COLO668 (cell line): ENCODE measurements around the gene CPTP.
"Not testable (repeated sequence)": the region's sequence is repeated elsewhere in the genome, so short reads cannot be mapped to it uniquely, and the experiment has no call there.

Experiments used
- DNase-seq: peaks from one replicate; lab custom pipeline; 2025; ENCODE audit not compliant: unreplicated experiment; lab: John Stamatoyannopoulos, UW

CPTP gene

DNA sequence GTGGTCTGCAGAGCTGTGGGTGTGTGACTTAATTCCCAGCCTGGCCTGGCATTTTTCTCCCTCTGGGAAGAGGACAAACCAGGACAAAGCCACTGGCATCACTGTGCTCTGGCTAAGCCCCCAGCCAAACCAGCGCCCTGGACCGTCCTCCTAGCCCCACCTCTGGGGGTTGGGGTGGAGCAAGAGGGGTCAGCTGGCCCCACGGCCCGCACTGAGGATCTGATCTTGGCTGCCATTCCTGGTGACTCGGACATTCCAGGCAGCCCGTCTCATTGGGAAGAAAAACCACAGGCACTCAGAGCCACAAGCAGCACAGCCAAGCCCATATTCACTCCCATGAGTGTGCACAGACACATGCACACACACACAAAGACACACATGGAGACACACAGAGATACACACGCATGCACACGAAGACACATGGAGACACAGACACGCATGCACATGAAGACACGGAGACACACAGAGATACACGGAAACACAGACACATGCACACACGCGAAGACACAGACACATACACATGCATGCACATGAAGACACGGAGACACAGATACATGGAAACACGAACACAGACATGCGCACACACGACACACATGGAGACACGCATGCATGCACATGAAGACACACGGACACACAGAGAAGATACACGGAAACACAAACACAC is 36.0 kb downstream of the CPTP start:
- no peak for DNase-seq

DNA sequence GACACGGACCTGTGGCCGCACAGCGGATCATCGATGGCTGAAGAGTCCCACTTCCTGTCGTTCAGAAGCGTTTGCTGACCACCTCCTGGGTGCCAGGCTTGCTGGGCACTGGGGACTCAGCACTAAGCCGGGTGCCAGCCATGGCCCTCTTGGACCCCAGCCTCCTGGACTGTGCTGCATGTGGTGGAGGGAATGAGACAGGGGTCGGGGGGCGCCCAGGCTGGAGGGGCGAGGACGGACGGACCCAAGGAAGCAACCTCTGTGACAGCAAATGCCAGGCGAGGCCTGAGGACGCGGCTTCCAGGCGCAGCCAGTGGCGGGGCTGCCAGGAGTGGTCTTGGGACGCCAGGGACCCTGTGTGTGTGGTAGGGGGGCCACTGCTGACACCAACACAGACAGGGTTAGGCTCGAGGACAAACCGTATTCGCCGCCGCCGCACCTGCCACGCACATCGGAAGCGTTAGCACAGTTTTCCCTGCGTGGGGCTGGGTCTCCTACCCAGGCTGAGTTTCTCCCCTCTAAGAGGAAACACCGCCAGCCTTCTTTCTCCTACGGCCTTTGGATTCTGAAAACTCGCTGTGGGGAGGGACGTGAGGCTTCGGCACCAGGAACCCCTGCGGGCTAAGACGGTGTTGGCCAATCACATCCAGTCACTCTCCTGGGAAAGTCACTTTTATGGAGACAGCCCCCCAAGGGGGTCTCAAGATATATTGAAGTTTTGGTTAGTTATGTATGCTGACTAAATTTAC is 36.8 kb downstream of the CPTP start:
- DNase-seq: no peak

DNA sequence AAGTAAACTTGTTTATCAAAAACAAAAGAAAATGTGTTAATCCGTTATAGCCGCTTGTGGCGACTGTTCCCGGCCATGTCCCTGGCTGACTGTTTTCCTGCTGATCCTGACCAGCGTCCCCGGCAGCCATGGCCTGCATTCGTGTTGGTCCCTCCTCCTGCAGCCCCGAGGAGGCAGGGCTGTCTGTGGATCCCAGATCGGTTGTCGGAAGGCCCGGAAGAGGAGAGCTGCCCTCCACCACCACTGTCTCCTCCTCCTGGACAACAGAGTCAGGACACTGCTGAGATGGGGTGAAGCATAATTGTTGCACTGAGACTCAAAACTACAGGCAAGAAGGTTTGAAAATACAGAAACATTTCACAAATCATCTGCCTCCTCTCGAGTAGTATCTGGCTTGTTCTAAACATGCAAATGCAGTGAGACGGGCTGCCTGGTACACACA is 37.4 kb downstream of the CPTP start:
- no peak for DNase-seq

DNA sequence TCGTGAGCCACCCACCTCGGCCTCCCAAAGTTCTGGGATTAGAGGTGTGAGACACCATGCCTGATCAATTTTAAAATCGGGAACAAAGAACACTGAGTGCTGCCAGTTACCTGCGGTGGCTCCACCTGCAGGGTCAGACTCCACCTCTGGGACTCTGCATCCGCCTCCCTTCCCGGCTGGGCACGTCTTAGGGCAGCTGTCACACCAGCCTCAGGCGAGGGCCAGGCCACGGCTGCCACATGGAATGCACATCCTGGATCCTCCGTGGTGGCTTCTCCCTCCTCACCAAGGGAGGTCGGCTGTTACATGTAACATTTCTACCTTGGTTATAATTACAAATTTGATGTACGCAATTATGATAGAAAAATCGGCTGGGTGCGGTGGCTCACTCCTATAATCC is 39.7 kb downstream of the CPTP start:
- peak; percentile 86 for DNase-seq

DNA sequence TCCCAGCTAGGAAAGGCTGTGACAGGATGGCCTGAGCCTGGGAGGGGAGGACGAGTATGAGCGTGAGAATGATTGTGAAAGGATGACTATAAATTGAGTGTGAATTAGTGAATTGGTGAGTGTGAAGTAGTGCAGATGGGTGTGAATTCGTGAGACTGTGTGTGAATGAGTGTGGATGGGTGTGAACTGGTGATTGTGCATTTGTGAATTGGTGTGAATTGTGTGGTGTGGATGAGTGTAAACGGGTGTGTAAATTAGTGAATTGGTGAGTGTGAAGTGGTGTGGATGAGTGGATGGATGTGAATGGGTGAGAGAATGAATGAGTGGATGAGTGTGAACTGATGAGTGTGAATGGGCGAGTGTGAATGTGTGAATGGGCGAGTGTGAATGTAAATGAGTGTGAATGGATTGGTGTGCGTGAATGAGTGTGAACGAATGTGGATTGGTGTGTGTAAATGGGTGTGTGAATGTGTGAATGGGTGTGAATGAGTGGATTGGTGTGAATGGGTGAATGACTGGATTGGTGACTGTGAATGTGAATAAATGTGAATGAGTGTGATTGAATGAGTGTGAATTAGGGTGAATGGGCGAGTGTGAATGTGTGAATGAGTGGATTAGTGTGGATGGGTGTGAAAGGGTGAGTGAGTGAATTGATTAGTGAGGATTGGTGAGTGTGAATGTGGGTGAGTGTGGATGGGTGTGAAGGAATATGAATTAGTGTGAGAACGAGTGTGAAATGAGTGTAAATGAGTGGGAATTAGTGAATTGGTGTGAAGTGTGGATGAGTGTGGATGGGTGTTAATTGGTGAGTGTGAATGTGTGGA is 41.5 kb downstream of the CPTP start:
- DNase-seq: no peak

DNA sequence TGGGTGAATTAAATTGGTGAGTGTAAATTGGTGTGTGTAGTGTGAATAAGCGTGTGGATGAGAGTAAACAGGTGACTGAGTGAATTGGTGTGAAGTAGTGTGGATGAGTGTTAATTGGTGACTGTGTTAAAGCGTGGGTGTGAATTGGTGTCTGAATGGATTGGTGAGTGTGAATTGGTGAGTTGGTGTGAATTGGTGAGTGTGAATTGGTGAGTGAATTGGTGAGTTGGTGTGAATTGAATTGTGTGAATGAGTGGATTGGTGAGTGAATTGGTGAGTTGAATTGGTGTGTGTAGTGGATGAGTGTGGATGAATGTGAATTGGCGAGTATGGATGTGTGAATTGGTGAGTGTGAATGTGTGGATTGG is 42.1 kb downstream of the CPTP start:
- DNase-seq: no peak

DNA sequence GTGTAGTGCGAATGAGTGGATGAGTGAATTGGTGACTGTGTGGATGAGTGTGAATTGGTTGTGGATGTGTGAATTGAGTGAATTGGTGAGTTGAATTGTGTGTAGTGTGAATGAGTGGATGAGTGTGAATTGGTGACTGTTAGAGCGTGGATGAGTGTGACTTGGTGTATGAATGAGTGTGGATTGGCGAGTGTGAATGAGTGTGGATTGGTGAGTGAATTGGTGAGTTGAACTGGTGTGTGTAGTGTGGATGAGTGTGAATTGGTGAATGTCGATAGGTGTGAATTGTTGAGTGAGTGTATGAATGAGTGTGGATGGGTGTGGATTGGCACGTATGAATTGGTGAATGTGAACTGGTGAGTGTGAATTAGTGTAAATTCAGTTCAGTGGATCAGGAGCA is 42.7 kb downstream of the CPTP start:
- no peak for DNase-seq

DNA sequence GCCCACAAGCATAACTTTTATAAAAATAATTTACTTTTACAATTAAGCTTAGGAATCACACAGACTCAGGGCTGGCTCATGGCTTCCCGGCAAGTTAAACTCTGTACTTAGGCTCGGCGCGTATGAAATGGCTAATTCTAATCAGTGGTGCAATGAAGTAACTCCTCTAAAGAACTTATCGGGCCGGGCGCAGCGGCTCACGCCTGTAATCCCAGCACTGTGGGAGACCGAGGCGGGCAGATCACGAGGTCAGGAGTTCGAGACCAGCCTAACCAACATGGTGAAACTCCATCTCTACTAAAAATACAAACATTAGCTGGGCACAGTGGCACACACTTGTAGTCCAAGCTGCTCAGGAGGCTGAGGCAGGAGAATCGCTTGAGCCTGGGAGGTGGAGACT is 45.5 kb downstream of the CPTP start:
- not testable (repeated sequence) for DNase-seq

DNA sequence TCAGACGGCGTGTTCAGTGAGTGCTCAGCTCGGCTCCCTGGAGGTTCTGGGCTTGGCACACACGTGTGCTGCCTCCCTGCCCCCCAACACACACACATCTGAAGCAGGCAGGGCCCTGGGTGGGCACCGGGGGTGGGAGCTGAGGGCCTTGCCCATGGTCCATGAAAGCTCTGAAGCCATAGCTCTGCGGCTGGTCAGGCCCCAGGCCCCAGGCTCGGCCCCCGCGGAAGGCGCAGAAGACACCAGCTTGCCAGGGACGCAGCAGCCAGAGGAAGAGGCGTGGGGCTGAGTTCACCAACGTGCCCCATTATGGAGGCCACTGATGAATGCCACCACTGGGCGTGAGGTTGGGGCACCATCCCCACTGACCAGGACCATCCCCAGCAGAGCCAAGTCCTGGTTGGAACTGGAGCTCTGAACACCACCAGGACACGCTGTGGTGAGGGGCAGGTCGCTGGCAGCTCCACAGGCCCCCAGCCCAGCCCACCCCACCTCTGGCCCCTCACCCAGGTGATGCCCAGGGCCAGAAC is 46.2 kb downstream of the CPTP start:
- DNase-seq: no peak

DNA sequence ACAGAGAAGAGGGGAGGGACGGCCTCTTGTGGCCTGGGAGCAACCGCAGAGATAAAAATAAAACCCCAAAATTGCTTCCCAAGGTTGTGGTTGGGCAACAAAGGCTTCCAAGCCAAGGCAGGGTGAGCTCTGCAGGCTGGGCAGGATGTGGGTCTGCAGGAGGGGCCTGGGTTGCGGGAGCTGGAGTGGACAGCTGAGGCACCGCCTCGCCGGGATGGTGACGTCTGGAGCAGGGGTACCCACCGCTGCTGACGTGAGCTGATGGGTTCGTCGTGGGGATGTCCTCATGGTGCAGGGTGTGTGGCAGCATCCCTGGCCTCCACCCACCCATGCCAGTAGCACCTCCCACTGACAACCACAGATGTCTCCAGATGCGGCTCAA is 46.8 kb downstream of the CPTP start:
- no peak for DNase-seq

DNA sequence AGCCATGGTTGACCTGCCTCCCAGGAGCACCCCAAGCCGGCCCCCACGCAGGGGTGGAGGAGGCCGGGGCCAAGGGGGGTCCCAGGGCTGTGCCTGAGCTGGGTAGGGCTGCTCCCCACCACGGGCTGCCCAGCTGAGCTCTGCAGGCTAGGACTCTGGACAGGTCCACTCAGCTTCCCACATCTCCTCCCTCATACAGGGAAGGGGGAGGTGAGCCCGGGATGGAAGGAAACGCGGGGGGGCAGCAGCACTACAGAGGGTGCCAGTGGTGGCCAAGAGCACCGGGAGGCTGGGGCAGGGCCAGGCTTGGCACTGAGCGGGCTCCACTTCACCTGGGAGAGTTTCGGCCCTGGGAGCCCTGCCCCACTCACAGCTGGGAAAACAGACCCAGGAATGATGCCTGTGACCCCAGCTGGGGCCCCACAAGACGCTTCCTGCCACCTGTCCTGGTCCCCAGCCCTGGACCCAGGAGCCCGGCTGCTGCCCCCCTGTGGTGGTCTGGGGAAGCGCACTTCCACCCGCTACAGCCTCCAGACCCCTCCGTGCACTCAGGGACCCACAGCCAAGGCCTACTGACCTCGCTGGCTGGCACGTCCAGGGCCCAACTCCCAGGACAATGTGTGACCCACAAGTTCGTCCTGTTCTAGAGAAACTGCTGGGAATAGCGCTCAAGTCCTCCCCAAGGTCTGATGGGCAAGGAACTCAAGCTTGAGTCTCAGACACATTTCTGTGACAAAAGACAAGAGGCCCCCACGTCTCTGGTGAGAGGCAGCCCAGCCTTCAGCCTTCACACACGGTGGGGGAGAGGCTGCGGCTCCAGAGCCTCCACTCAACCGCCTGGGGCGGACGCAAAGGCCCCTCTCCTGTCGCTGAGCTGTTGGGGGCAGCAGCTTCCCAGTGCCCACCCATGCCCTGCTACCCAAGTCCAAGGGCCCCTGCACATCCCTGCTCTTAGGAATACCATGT is 47.4 kb downstream of the CPTP start:
- peak; percentile 96 for DNase-seq

DNA sequence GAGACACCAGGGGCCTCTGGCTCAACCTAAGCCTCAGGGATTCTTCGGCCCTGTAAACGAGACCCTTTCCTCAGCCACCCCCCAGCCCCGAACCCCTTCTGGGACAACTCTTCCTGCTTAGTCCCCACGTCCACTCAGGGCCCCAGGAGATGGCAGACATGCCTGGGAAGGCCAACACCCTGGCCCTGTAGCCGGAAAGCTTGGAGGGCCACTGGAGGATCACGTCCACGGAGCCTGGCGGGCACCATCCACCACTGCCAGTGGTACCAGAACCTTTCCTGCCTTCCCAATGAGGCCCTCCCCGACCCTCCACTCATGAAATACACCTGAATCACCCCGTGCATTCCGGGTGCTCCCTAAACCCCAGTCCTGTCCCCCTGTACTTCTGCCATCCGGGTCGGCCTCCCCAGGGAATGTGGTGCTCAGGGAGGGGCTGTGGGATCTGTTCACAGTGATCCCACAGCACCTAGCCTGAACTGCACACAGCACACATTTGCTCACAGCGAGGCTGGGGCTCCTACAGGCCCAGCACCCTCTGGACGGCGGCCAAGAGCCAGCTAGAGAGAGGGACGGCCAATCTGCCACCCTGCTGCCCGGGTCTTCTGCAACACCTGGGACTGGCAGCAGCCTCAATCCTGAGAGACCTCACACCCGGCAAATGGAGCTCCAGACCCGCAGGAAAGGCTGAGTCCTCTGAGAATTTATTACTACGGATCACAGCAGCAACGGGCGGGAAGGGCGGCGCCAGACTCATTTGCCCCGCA is 48.6 kb downstream of the CPTP start:
- DNase-seq: no peak

DNA sequence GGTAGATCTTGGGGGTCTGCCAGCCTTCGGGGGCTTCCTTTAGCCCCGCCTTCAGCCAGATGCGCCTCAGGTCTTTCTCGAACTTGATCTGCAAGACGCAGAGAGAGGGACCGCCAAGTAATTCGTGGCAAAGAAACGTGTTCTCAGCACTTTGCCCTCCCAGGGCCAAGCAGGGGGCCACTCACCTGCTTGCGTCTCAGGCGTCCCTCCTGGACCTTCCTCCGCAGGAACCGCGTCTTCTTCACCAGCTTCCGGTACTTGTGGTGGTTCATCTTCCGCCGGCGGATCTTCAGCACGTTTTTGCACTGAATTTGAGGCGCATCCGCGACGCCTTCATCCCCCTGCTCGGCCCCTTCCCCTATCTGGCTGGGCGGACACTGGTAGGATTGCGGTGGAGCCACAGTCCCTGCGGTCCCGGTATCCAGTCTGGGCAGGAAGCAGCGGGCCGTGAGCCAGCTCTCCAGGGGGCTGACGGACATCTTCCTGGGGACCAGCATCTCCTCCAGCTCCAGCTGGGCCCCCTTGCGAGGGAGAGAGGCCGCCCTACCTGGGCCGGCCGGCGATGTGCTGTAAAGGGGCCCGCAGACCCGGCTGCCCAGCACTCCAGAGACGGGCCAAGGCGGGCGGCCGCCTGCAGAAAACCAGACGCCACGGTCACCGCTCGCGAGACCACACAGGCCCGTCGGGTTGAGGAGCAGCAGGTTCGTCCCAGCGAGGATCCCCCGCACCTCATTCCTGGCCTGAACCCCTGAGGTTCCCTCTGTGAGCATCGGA is 49.4 kb downstream of the CPTP start:
- DNase-seq: no peak

DNA sequence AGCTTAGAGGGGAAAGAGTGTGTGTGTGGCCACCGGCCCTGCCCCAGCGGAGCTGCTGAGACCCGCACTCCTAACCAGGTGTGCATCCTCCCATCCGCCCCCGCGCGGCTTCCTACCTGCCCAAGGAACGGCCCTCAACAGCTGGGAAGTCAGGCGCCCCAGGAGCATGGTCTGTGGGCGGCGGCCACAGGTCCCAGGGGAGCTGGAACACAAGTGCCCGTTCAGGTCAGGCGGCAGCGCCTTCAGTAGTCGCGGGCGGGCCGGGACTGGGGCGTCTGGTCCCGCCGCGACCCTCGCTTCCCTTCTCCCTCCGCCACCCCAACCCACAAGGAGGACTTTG is 50.0 kb downstream of the CPTP start:
- peak; percentile 68 for DNase-seq

DNA sequence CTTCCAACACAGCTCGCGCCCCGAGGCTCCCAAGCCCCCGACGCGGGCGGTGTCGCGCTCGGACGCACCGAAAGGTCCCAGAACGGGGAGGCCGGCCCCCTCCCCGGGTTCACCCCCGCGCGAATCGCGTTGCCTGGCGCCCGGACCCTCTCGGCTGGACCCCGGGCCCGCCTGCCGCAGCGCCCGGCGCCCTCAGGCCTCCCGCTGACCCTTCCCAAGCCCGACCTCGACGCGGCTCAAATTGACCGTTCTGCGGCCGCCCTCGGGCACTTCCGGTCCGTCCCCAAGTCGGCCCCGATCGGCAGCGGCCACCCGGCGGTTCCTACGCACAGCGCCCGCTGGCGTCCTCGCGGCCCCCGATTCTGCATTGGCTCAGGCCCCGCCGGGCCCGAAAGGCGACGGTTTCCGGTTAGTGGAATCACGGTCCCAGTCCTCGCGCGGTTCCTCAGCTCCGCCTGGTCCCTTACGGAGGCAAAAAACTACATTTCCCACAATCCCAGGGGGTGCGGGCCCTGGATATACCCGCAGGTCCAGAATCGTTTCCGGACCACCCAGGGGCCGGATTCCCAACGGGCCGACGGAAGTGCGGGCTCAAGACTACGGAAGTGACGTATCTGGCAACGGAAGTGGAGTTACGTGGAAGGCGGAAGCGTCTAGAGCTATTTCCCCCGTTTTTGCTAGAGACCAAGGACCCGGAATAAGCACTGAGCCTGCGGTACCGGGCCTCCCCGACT is 50.5 kb downstream of the CPTP start, which contains the start of gene AURKAIP1:
Gene AURKAIP1 (minus strand): TSS at position 279 of the 734 bp plus-strand sequence. CDS start 451 bp downstream, outside the sequence.
- DNase-seq: peak; percentile 100

DNA sequence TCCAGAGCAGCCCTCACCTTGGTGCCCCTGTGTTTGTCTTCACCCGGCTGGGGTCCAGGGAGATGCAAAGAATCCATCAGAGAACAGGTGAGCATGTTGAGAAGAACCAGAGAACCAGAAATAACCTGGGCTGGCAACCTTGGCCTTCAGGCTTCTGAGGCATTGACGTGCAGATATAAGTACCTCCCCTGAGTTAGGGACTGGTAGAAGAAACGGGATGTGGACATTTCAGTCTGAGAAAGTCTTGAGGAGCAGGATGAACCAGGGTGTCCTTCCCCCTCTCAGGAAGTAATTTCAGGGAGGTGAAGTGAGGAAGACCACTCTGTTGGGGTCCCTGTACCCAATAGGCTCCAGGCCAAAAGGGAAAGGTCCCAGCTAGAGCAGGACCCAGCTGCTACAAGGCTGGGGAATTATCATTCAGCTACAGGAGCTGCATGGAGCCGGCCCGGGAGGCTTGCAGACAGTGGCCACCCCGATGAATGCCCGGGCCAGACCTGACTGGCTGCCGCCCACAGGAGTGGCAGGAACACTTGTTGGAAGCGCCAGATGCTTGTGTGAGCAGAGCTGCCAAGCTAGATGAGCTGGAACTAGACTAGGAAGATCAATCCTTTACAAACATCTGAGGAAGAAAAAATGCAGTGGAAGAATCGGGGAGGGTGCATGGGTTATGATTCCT is 52.1 kb downstream of the CPTP start:
- DNase-seq: no peak

DNA sequence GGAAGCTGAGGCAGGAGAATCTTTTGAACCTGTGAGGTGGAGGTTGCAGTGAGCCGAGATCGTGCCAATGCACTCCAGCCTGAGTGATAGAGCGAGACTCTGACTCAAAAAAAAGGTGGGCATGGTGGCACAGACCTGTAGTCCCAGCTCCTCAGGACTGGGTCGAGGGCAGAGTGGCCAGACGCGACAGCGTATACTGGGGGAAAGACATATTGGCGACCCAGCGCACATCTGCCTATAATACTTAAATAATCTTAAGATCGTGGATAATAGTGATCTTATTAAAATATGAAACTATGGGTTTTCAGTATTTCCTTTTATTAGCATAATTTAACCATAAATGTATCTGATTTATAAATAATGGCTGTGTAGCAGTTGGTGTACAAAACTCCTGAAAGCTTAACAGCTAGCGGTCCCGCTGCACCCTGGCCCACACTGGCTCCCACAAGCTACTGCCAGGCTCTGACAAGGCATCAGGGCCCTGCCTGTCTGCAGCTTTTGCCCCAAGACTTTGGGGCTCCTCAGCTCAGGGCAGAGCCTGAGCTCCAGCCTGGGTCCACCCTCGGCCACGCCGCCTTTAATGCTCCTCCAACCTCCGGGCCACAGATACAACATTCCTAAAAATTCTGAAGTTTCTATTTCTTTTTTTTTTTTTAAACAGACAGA is 53.1 kb downstream of the CPTP start:
- no peak for DNase-seq
